H1 (cell line): Measurements from ENCODE around the gene NSUN2.

ENCODE experiments used
- CEBPB ChIP-seq: IDR thresholded peaks from 2 replicates; pipeline ENCODE4 v1.6.1; 2012; ENCODE audit warnings: low read depth, low read length
- CHD1 ChIP-seq: IDR thresholded peaks from 2 replicates; pipeline ENCODE4 v1.6.1; 2012; ENCODE audit warnings: low read depth, low read length, improper control_type of control experiment
- CTCF ChIP-seq, 3 experiments: IDR thresholded peaks; 1 replicate in 2 of 3; 2 replicates in 1 of 3; pipeline versions ENCODE4 v1.5.1 to v1.6.1; 2011; ENCODE audit warnings: low read length in 3 of 3, mild to moderate bottlenecking in 3 of 3, inconsistent platforms in 2 of 3, low read depth in 1 of 3, moderate library complexity in 1 of 3; ENCODE audit not compliant: insufficient read depth in 1 of 3; ENCODE audit errors: control extremely low read depth in 1 of 3
- EZH2 ChIP-seq: fragments of 200-600 bp; sonication (generic); IDR thresholded peaks from 2 replicates; pipeline ENCODE4 v1.7.1; 2012; ENCODE audit warnings: low read depth, mild to moderate bottlenecking, moderate library complexity, low read length, inconsistent platforms; ENCODE audit not compliant: severe bottlenecking
- FOSL1 ChIP-seq: IDR thresholded peaks from 2 replicates; pipeline ENCODE4 v1.6.1; 2011; ENCODE audit warnings: mild to moderate bottlenecking, low read depth, low read length, moderate library complexity; ENCODE audit not compliant: insufficient read depth
- JUN ChIP-seq: IDR thresholded peaks from 2 replicates; pipeline ENCODE4 v1.6.1; 2011; ENCODE audit warnings: low read depth, mild to moderate bottlenecking, improper control_type of control experiment, low read length
- JUND ChIP-seq: IDR thresholded peaks from 2 replicates; pipeline ENCODE4 v1.6.1; 2011; ENCODE audit warnings: mild to moderate bottlenecking, improper control_type of control experiment, low read length
- POLR2A ChIP-seq, 2 experiments: IDR thresholded peaks; 1 replicate in 1 of 2; 2 replicates in 1 of 2; pipeline ENCODE4 v1.6.1; 2011; ENCODE audit warnings: low read depth in 2 of 2, low read length in 2 of 2, mild to moderate bottlenecking in 2 of 2; ENCODE audit errors: control extremely low read depth in 1 of 2
- SIN3A ChIP-seq, 2 experiments: IDR thresholded peaks in 1 of 2; conservative IDR thresholded peaks in 1 of 2; 2 replicates each; pipeline ENCODE4 v1.6.1; 2011 to 2012; ENCODE audit warnings: low read length in 2 of 2, improper control_type of control experiment in 1 of 2, low read depth in 1 of 2, mild to moderate bottlenecking in 1 of 2
- SIX5 ChIP-seq: IDR thresholded peaks from 2 replicates; pipeline ENCODE4 v1.6.1; 2011; ENCODE audit warnings: mild to moderate bottlenecking, low read depth, low read length
- TCF12 ChIP-seq: IDR thresholded peaks from 2 replicates; pipeline ENCODE4 v1.6.1; 2011; ENCODE audit warnings: low read depth, mild to moderate bottlenecking, low read length

DNA sequence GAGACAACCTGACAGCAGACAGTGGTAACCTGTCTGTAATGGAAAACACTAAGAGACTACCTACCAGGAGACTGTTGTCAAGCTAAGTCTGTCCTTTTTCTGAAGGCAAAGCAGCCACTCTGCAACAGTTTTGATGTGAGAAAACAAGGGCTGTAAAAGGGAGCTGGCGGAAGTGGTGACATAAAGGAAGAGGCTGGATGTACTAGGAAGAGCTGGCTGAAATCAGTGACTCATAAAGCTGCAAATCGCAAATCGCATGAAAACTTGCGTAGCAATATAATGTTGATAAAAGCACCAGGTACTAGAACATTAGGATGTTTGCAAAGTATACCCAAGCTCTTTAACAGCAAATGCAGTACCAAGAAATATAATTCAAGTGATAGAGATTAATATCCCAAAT is 1.4 kb downstream of the NSUN2 start:
- TF ChIP-seq CTCF (IDR thresholded peaks at IDR 0.05; ENCODE audit: control extremely low read depth in 1 of 3, insufficient read depth in 1 of 3, low read depth in 1 of 3, low read length in 3 of 3): no peak
- no peak for TF ChIP-seq EZH2
- no peak for TF ChIP-seq FOSL1
- TF ChIP-seq POLR2A (IDR thresholded peaks at IDR 0.05; ENCODE audit: control extremely low read depth in 1 of 2, low read depth in 2 of 2, low read length in 2 of 2): no peak
- TF ChIP-seq JUN: no peak
- no peak for TF ChIP-seq CEBPB
- TF ChIP-seq TCF12: no peak
- TF ChIP-seq SIN3A (conservative IDR thresholded peaks at IDR 0.05 in 1 of 2, IDR thresholded peaks at IDR 0.05 in 1 of 2; ENCODE audit: low read depth in 1 of 2, low read length in 2 of 2): no peak
- no peak for TF ChIP-seq JUND
- TF ChIP-seq CHD1: no peak
- TF ChIP-seq SIX5: no peak
